Activated CD8-positive, alpha-beta memory T cell treated with anti-CD3 and anti-CD28 coated beads for 4 hours (primary cell): ENCODE data around the gene TNFSF10.
"Not testable (repeated sequence)": the region's sequence is repeated elsewhere in the genome, so short reads cannot be mapped to it uniquely, and the experiment has no call there.

Experiments used
- DNase-seq, 2 donors: peaks; one replicate each; pipeline ENCODE4 v3.0.0-alpha.2; 2020; ENCODE audit warnings: low read depth in 2 of 2

The TNFSF10 gene

GRCh38 chr3:172522871-172523818, at the start of gene TNFSF10:
TSS of gene TNFSF10 (minus strand) at chr3:172523430. CDS start at chr3:172523384, 46 bp downstream.
- DNase-seq: peak; percentile 6 to 29

DNA sequence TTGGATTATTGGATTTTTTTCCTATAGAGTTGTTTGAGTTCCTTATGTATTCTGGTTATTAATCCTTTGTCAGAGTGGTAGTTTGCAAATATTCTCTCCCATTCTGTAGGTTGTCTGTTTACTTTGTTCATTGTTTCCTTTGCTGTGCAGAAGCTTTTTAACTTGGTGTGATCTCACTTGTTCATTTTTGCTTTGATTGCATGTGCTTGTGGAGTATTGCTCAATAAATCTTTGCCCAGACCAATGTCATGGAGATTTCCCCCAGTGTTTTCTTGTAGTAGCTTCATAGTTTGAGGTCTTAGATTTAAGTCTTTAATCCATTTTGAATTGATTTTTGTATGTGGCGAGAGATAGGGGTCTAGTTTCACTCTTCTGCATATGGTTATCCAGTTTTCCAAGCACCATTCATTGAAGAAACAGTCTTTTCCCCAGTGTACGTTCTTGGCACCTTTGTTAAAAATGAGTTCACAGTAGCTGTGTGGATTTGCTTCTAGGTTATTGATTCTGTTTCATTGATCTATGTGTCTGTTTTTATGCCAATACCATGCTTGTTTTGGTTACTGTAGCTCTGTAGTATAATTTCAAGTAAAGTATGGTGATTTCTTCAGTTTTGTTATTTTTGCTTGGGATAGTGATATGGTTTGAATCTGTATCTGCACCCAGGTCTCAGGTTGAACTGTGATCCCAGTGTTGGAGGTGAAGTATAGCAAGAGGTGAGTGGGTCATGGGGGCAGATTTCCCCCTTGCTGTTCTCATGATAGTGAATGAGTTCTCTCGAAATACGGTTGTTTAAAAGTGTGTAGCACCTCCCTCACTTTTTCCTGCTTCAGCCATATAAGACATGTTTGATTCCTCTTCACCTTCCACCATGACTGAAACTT, 46.1 kb upstream of the TNFSF10 start:
- no peak for DNase-seq

- DNase-seq: no peak
Measured at GRCh38 chr3:172568701-172569100, 45.5 kb upstream of the TNFSF10 start.

DNA sequence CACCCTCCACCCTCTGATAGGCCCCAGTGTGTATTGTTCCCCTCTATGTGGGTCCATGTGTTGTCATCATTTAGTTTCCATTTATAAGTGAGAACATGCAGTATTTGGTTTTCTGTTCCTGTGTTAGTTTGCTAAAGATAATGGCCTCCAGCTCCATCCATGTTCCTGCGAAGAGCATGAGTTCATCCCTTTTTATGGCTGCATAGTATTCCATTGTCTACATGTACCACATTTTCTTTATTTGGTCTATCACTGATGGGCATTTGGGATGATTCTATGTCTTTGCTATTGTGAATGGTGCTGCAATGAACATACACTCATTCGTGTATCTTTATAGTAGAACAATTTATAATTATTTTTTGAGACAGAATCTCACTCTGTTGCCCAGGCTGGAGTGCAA, 43.6 kb upstream of the TNFSF10 start:
- DNase-seq: not testable (repeated sequence)

GRCh38 chr3:172564499-172564898, 41.3 kb upstream of the TNFSF10 start:
- no peak for DNase-seq

- no peak for DNase-seq
Measured at GRCh38 chr3:172562871-172563865, 39.9 kb upstream of the TNFSF10 start.

DNA sequence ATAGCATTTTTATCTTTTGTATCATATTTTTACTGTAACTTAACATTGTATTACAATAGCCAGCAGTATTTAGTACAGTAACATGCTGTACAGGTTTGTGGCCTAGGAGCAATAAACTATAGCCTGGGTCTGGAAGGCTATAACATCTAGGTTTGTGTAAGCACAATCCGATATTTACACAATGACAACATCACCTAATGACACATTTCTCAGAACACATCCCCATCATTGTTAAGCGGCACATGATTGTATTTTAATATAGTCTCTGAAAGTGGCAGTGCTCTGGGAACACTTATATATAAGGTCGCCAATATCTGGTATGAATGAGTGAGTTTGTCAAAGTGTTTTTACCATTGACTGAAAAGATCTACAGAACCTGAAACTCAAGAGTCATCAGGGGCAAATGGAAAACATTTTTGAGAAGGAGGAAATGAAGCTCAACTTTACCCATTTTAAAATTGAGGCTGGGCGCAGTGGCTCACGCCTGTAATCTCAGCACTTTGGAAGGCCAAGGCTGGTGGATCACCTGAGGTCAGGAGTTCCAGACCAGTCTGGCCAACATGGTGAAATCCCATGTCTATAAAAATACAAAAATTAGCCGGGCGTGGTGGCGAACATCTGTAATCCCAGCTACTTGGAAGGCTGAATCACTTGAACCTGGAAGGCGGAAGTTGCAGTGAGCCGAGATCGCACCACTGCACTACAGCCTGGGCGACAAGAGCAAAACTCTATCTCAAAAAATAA, 38.8 kb upstream of the TNFSF10 start:
- no peak for DNase-seq

GRCh38 chr3:172560586-172560985, 37.4 kb upstream of the TNFSF10 start:
- DNase-seq: no peak

- DNase-seq: no peak
Measured at GRCh38 chr3:172560026-172560425, 36.8 kb upstream of the TNFSF10 start.

GRCh38 chr3:172559020-172559419, 35.8 kb upstream of the TNFSF10 start:
- DNase-seq: no peak

GRCh38 chr3:172557515-172558220, 34.4 kb upstream of the TNFSF10 start:
- DNase-seq: no peak

GRCh38 chr3:172553526-172554252, 30.5 kb upstream of the TNFSF10 start:
- DNase-seq: no peak

DNA sequence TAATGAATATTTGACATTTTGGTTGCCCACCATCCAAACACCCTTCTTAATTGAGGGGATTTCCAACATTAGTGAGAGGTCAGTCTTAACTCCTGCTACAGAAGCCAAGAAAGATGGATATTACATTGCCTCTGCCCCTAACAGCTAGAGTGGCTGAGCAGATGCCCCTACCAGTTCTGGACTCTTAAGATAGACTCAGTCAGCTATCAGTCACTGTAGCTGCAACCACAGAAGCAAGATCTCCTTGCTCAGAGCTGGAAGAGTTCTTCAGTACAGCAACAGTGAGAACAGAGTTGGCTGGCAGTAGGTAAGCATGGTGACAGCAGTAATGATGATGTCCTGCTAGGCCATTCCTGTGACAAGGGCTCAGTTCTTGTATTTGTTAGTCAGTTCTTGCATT, 29.4 kb upstream of the TNFSF10 start:
- no peak for DNase-seq

- no peak for DNase-seq
Measured at GRCh38 chr3:172551874-172552273, 28.6 kb upstream of the TNFSF10 start.

GRCh38 chr3:172550347-172550943, 27.2 kb upstream of the TNFSF10 start:
- DNase-seq: peak; percentile 29 to 76

DNA sequence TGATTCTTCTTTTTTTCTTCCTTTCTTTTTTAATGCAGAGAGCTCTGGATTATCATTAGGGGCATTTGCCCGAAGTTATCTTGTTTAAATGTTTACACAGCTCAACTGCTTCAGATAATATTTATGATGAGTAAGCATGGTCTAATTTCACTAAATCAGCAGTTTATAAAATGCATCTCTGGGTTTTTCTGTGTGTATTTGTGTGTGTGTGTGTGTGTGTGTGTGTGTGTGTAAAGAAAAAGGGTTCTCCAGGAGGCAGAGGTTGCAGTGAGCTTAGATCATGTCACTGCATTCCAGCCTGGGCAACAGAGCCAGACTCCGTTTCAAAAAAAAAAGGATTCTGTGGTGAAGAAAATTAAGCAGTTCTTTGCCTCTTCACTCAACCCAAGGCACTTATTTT, 25.9 kb upstream of the TNFSF10 start:
- no peak for DNase-seq

- no peak for DNase-seq
Measured at GRCh38 chr3:172546628-172547214, 23.5 kb upstream of the TNFSF10 start.

GRCh38 chr3:172546105-172546504, 22.9 kb upstream of the TNFSF10 start:
- no peak for DNase-seq
